ENCODE results near the gene WDFY2. TPM values are rescaled to one million over a fixed set of nuclear protein-coding genes. Genes with fewer than 3 reads are reported as not detected.

Gene WDFY2
- total and polyA plus RNA-seq, 2 of the 8 experiments (the other 6 are each of a cell fraction or from before 2014, with no cell fraction given) = 13.9 to 29.0 TPM

GRCh38 chr13:51659276-51660127 is 75.2 kb downstream of the WDFY2 start:
- Histone ChIP-seq H2BK20ac (ENCODE audit: low read length) (no peak overlapping the region), H3K9me3 (ENCODE audit: insufficient read depth in 2 of 2, low read depth in 1 of 2, low read length in 1 of 2) (peaks cover 0 to 3% of the 10 kb centered on the region in 2 experiments; a peak in 2 of 4 replicates), H3K4me2 (ENCODE audit: insufficient read depth in 1 of 2, low read depth in 2 of 2, low read length in 2 of 2) (no peak overlapping the region), H2BK12ac (ENCODE audit: low read depth, low read length) (no peak overlapping the region), H3K27me3 (replicated peaks in 1 of 4; ENCODE audit: control insufficient read depth in 3 of 4, extremely low read depth in 1 of 4, insufficient read depth in 3 of 4, low read length in 3 of 4) (no peaks in the 10 kb centered on the region), H4K8ac (ENCODE audit: extremely low read depth, insufficient read depth, low read length) (no peak overlapping the region), H3K4me1 (replicated peaks in 1 of 4; ENCODE audit: control insufficient read depth in 3 of 4, insufficient read depth in 4 of 4, low read length in 3 of 4) (no peaks in the 10 kb centered on the region; a peak in 1 of 7 replicates), H3K4me3 (ENCODE audit: extremely low read depth in 1 of 4, insufficient read depth in 2 of 4, low read depth in 3 of 4, low read length in 4 of 4) (no peak overlapping the region), H3K56ac (replicated peaks; ENCODE audit: insufficient read length, low read depth, low read length) (no peak overlapping the region), H3K4ac (replicated peaks; ENCODE audit: insufficient read length, low read depth, low read length) (no peak overlapping the region), H4K91ac (replicated peaks; ENCODE audit: insufficient read length, low read length) (no peak overlapping the region), H2AK5ac (ENCODE audit: low read depth, low read length) (no peak overlapping the region), H3K23me2 (ENCODE audit: low read depth, low read length) (no peaks in the 10 kb centered on the region), H2BK5ac (ENCODE audit: low read depth, low read length) (no peak overlapping the region), H3K14ac (ENCODE audit: insufficient read length) (no peak overlapping the region), H3K79me1 (ENCODE audit: low read depth, low read length) (peaks cover 5% of the 10 kb centered on the region; the same call in 1 of the 2 replicates), H4K5ac (ENCODE audit: insufficient read length, low read depth, low read length) (no peak overlapping the region), H3K18ac (ENCODE audit: extremely low read depth, low read length) (no peak overlapping the region), H2BK15ac (ENCODE audit: low read length) (no peak overlapping the region), H2AFZ (ENCODE audit: low read length) (no peak overlapping the region), H3K27ac (ENCODE audit: low read depth, low read length) (no peak overlapping the region), H3K23ac (ENCODE audit: insufficient read length) (no peak overlapping the region), H3K79me2 (ENCODE audit: control insufficient read depth in 1 of 2, insufficient read depth in 2 of 2, low read length in 2 of 2) (peaks cover 0 to 65% of the 10 kb centered on the region in 2 experiments; a peak in 3 of 4 replicates), H3K36me3 (ENCODE audit: control insufficient read depth in 2 of 4, insufficient read depth in 4 of 4, low read length in 3 of 4) (no peaks in the 10 kb centered on the region; a peak in 1 of 8 replicates), H2BK120ac (replicated peaks; ENCODE audit: low read depth, low read length) (no peak overlapping the region), H3K9ac (replicated peaks in 1 of 4; ENCODE audit: extremely low read depth in 1 of 4, low read depth in 3 of 4, low read length in 3 of 4) (no peak overlapping the region), H4K20me1 (replicated peaks in 1 of 2; ENCODE audit: control insufficient read depth in 1 of 2, insufficient read depth in 2 of 2, low read length in 2 of 2) (no peaks in the 10 kb centered on the region)
- WGBS, 2 experiments (ENCODE audit: extremely low coverage in 1 of 2, insufficient coverage in 1 of 2, insufficient read length in 1 of 2, insufficient replicate concordance in 2 of 2, low coverage in 1 of 2, low lambda C conversion rate in 2 of 2, missing lambda C conversion rate in 1 of 2) = 91% methylated on average over 6 of the region's 6 CpGs; no CpG with 5 or more reads in 1 of the 2 experiments
- DNase-seq (ENCODE audit: low read depth in 1 of 2, low spot score in 2 of 2) = no peak
- ChIA-PET CTCF (ENCODE audit: partially characterized antibody) (no interaction called here), POLR2A (ENCODE audit: partially characterized antibody) (no interaction called here)
- FAIRE-seq = no peak
- no peak for TF ChIP-seq FOSL1 (IDR thresholded peaks at IDR 0.05; ENCODE audit: insufficient read depth, low read depth, low read length)
- TF ChIP-seq POLR2A (IDR thresholded peaks at IDR 0.05; ENCODE audit: control extremely low read depth in 1 of 2, low read depth in 2 of 2, low read length in 2 of 2) = no peak
- no peak for TF ChIP-seq SUZ12 (IDR thresholded peaks at IDR 0.05; ENCODE audit: low read length)
- no peak for TF ChIP-seq ATF3 (IDR thresholded peaks at IDR 0.05; ENCODE audit: insufficient read depth, low read depth, low read length)
- TF ChIP-seq SP1 (IDR thresholded peaks at IDR 0.05; ENCODE audit: low read depth, low read length) = no peak
- TF ChIP-seq NANOG (IDR thresholded peaks at IDR 0.05; ENCODE audit: insufficient read depth, low read depth, low read length, poor library complexity, severe bottlenecking) = no peak

All from H1 (cell line).